ENCODE results near the gene MPZL1. TPM values are rescaled to one million over a fixed set of nuclear protein-coding genes. Genes with fewer than 3 reads are reported as not detected.

MPZL1 gene
- total RNA-seq, 1 experiment from 2014 or later, result 52.9 TPM

GRCh38 chr1:167706363-167706762, 15.4 kb upstream of the MPZL1 start:
- no TSS peak for BruUV-seq (replicated peaks)
- Histone ChIP-seq H3K27me3 (ENCODE audit: insufficient read depth, low read length) (peaks cover 12% of the 10 kb centered on the region; the same call in 1 of the 2 replicates), H3K27ac (ENCODE audit: low read depth, low read length) (no peak overlapping the region), H3K79me2 (ENCODE audit: insufficient read depth, low read length) (no peaks in the 10 kb centered on the region), H3K36me3 (ENCODE audit: control insufficient read depth in 1 of 2, insufficient read depth in 2 of 2, low read length in 2 of 2) (no peaks in the 10 kb centered on the region), H3K9ac (ENCODE audit: low read length) (no peak overlapping the region), H3K4me1 (ENCODE audit: control insufficient read depth in 1 of 2, insufficient read depth in 2 of 2, low read length in 2 of 2) (no peaks in the 10 kb centered on the region), H2AFZ (ENCODE audit: low read depth, low read length, poor library complexity, severe bottlenecking) (no peak overlapping the region), H4K20me1 (ENCODE audit: insufficient read depth) (no peaks in the 10 kb centered on the region), H3K9me2 (ENCODE audit: insufficient read depth) (no peaks in the 10 kb centered on the region), H3K9me3 (ENCODE audit: control insufficient read depth in 1 of 2, insufficient read depth in 1 of 2, low read depth in 1 of 2, low read length in 2 of 2) (no peaks in the 10 kb centered on the region), H3K4me3 (replicated peaks in 1 of 2; ENCODE audit: low read depth in 1 of 2, low read length in 2 of 2) (no peak overlapping the region), H3K4me2 (ENCODE audit: low read length) (no peak overlapping the region)
- POLR2A ChIA-PET, result no interaction called here
- intact Hi-C loops (cut with micrococcal nuclease), result no loop called here
- CTCF ChIA-PET, result no interaction called here
- RAD21 ChIA-PET (ENCODE audit: low non-redundant PET in 1 of 2, low total read pairs in 2 of 2, uncharacterized antibody in 2 of 2, unreplicated experiment in 2 of 2), result no interaction called here
- DNase-seq (ENCODE audit: low read depth, low spot score) (no peak), ATAC-seq (no peak)
- no peak for TF ChIP-seq POLR2A (IDR thresholded peaks at IDR 0.05; ENCODE audit: borderline replicate concordance, extremely low read depth, insufficient read depth, insufficient read length)

GRCh38 chr1:167706931-167707877, 14.6 kb upstream of the MPZL1 start:
- no TSS peak for BruUV-seq (replicated peaks)
- RAD21 ChIA-PET (ENCODE audit: low non-redundant PET in 1 of 2, low total read pairs in 2 of 2, uncharacterized antibody in 2 of 2, unreplicated experiment in 2 of 2), result no interaction called here
- Histone ChIP-seq H3K36me3 (ENCODE audit: control insufficient read depth in 1 of 2, insufficient read depth in 2 of 2, low read length in 2 of 2) (no peaks in the 10 kb centered on the region), H3K4me3 (replicated peaks in 1 of 2; ENCODE audit: low read depth in 1 of 2, low read length in 2 of 2) (no peak overlapping the region), H3K4me2 (ENCODE audit: low read length) (no peak overlapping the region), H3K9me2 (ENCODE audit: insufficient read depth) (no peaks in the 10 kb centered on the region), H2AFZ (ENCODE audit: low read depth, low read length, poor library complexity, severe bottlenecking) (no peak overlapping the region), H3K79me2 (ENCODE audit: insufficient read depth, low read length) (no peaks in the 10 kb centered on the region), H4K20me1 (ENCODE audit: insufficient read depth) (no peaks in the 10 kb centered on the region), H3K9ac (ENCODE audit: low read length) (no peak overlapping the region), H3K4me1 (ENCODE audit: control insufficient read depth in 1 of 2, insufficient read depth in 2 of 2, low read length in 2 of 2) (no peaks in the 10 kb centered on the region), H3K9me3 (ENCODE audit: control insufficient read depth in 1 of 2, insufficient read depth in 1 of 2, low read depth in 1 of 2, low read length in 2 of 2) (no peaks in the 10 kb centered on the region), H3K27ac (ENCODE audit: low read depth, low read length) (no peak overlapping the region), H3K27me3 (ENCODE audit: insufficient read depth, low read length) (peaks cover 12% of the 10 kb centered on the region; the same call in 1 of the 2 replicates)
- no peak for TF ChIP-seq EGR1 (IDR thresholded peaks at IDR 0.05; ENCODE audit: low read depth)
- no peak for TF ChIP-seq POLR2A (IDR thresholded peaks at IDR 0.05; ENCODE audit: borderline replicate concordance, extremely low read depth, insufficient read depth, insufficient read length)
- TF ChIP-seq SRF (IDR thresholded peaks at IDR 0.05; ENCODE audit: low read depth), result no peak
- TF ChIP-seq SIN3A (IDR thresholded peaks at IDR 0.05; ENCODE audit: low read depth), result no peak
- TF ChIP-seq CBX3 (IDR thresholded peaks at IDR 0.05; ENCODE audit: low read depth), result no peak
- no peak for TF ChIP-seq RAD21 (IDR thresholded peaks at IDR 0.05; ENCODE audit: low read depth)
- TF ChIP-seq YY1 (IDR thresholded peaks at IDR 0.05; ENCODE audit: extremely low read depth, insufficient replicate concordance, low read depth, low read length), result no peak
- no peak for TF ChIP-seq TCF7L2 (IDR thresholded peaks at IDR 0.05; ENCODE audit: borderline replicate concordance, extremely low read depth, insufficient read depth, insufficient read length)
- TF ChIP-seq JUND (IDR thresholded peaks at IDR 0.05), result no peak
- no peak for TF ChIP-seq ELF1 (IDR thresholded peaks at IDR 0.05; ENCODE audit: borderline replicate concordance, low read depth)
- TF ChIP-seq CTCF (IDR thresholded peaks at IDR 0.05 in 2 of 3, conservative IDR thresholded peaks at IDR 0.05 in 1 of 3; ENCODE audit: borderline replicate concordance in 1 of 3, insufficient read depth in 1 of 3, low read depth in 2 of 3, low read length in 2 of 3), result no peak
- intact Hi-C loops (cut with micrococcal nuclease), result no loop called here
- CTCF ChIA-PET, result no interaction called here
- POLR2A ChIA-PET, result no interaction called here
- ATAC-seq (no peak), DNase-seq (ENCODE audit: low read depth, low spot score) (no peak)
